RWPE1 (cell line): ENCODE results near the gene TRIM61.
"Not testable (repeated sequence)": the region's sequence is repeated elsewhere in the genome, so short reads cannot be mapped to it uniquely, and the experiment has no call there.

ENCODE experiments used
- CTCF ChIA-PET: fragments of 350-600 bp; sonication (Branson Sonifier 250); formaldehyde crosslinking; extraction: SDS; loops from one replicate; lab custom pipeline; 2021; lab: Yijun Ruan, JAX
- POLR2A ChIA-PET: fragments of 400-600 bp; formaldehyde crosslinking; extraction: SDS; loops from one replicate; lab custom pipeline; 2020; ENCODE audit warnings: antibody characterized with exemption; ENCODE audit not compliant: low non-redundant PET; lab: Yijun Ruan, JAX
- DNase-seq: peaks from one replicate; pipeline ENCODE4 v3.0.0; 2012; ENCODE audit warnings: low spot score
- H3K27ac ChIP-seq: fragments of 450-650 bp; 2 replicates; pipeline ENCODE4 v1.5.1; 2017
- CTCF ChIP-seq: fragments of 450-650 bp; conservative IDR thresholded peaks from 2 replicates; pipeline ENCODE4 v1.5.1; 2017; ENCODE audit warnings: low read depth, mild to moderate bottlenecking

The TRIM61 gene

GRCh38 chr4:164931551-164932324, 45.7 kb downstream of the TRIM61 start:
- no peak overlapping the region for H3K27ac ChIP-seq
- DNase-seq = peak; percentile 15
- ChIA-PET POLR2A (no interaction called here), CTCF (no interaction called here)
- TF ChIP-seq CTCF = no peak

GRCh38 chr4:164930647-164931046, 46.8 kb downstream of the TRIM61 start:
- no peak for DNase-seq
- H3K27ac ChIP-seq = no peak overlapping the region
- CTCF ChIA-PET = no interaction called here
- POLR2A ChIA-PET = no interaction called here
- no peak for TF ChIP-seq CTCF

GRCh38 chr4:164927101-164927500, 50.4 kb downstream of the TRIM61 start:
- DNase-seq, H3K27ac ChIP-seq, CTCF ChIA-PET, POLR2A ChIA-PET: not testable (repeated sequence)

- no peak for TF ChIP-seq CTCF
- ChIA-PET CTCF (no interaction called here), POLR2A (no interaction called here)
- peak; percentile 61 for DNase-seq
- H3K27ac ChIP-seq = no peak overlapping the region
Observed at GRCh38 chr4:164926301-164926700, 51.2 kb downstream of the TRIM61 start.

- TF ChIP-seq CTCF = no peak
- POLR2A ChIA-PET = no interaction called here
- H3K27ac ChIP-seq = no peak overlapping the region
- CTCF ChIA-PET = no interaction called here
- no peak for DNase-seq
Observed at GRCh38 chr4:164924670-164925238, 52.7 kb downstream of the TRIM61 start.

- ChIA-PET CTCF (no interaction called here), POLR2A (no interaction called here)
- H3K27ac ChIP-seq = no peak overlapping the region
- no peak for TF ChIP-seq CTCF
- no peak for DNase-seq
Observed at GRCh38 chr4:164918956-164919355, 58.5 kb downstream of the TRIM61 start.
